PC-3 (cell line): Measurements from ENCODE around the gene ABCB8. TPM values are rescaled to one million over a fixed set of nuclear protein-coding genes. Genes with fewer than 3 reads are reported as not detected.

ENCODE experiments used
- ATAC-seq: fragments of 200-7000 bp; cut with Tn5 transposase; 2 replicates; pipeline ENCODE4 v1.9.1; 2020; ENCODE audit warnings: mild to moderate bottlenecking, moderate library complexity
- BruUV-seq: library from RNA; stranded (reverse); fragments of 400-500 nt; replicated peaks from 2 replicates; lab custom pipeline; 2021; lab: Mats Ljungman, UMichigan
- CTCF ChIA-PET: fragments of 300-600 bp; sonication (Branson Sonifier 250); formaldehyde crosslinking; loops from one replicate; lab custom pipeline; 2022; ENCODE audit warnings: antibody characterized with exemption; lab: Charles Lee
- POLR2A ChIA-PET: fragments of 300-600 bp; sonication (Branson Sonifier 250); formaldehyde crosslinking; loops from one replicate; lab custom pipeline; 2022; ENCODE audit warnings: antibody characterized with exemption; ENCODE audit not compliant: unreplicated experiment; lab: Charles Lee
- DNase-seq: peaks from one replicate; pipeline ENCODE4 v3.0.0-alpha.2; 2015
- H2AFZ ChIP-seq: fragments of 300-600 bp; sonication (generic); 2 replicates; pipeline ENCODE4 v1.6.0; 2016; ENCODE audit warnings: antibody characterized with exemption, low read length
- H3F3A ChIP-seq: fragments of 300-600 bp; sonication (generic); one replicate; pipeline ENCODE4 v1.6.0; 2017; ENCODE audit warnings: antibody characterized with exemption, low read length, control low read depth, mild to moderate bottlenecking; ENCODE audit not compliant: unreplicated experiment
- H3K27ac ChIP-seq: fragments of 300-600 bp; sonication (generic); 2 replicates; pipeline ENCODE4 v1.5.1; 2016; ENCODE audit warnings: mild to moderate bottlenecking, low read length
- H3K27me3 ChIP-seq: fragments of 300-600 bp; sonication (generic); 2 replicates; pipeline ENCODE4 v1.6.1; 2016; ENCODE audit warnings: low read length, mixed read lengths
- H3K36me3 ChIP-seq: fragments of 300-600 bp; sonication (generic); 2 replicates; pipeline ENCODE4 v1.6.1; 2016; ENCODE audit warnings: low read depth, mixed run types, low read length, mixed read lengths
- H3K4me1 ChIP-seq: fragments of 300-600 bp; sonication (generic); 2 replicates; pipeline ENCODE4 v1.5.1; 2016; ENCODE audit warnings: low read length; ENCODE audit not compliant: insufficient read depth
- H3K4me2 ChIP-seq: fragments of 300-600 bp; sonication (generic); 2 replicates; pipeline ENCODE4 v1.6.0; 2016; ENCODE audit warnings: low read length
- H3K4me3 ChIP-seq: fragments of 300-600 bp; sonication (generic); 2 replicates; pipeline ENCODE4 v1.5.1; 2016; ENCODE audit warnings: mild to moderate bottlenecking, low read length, mixed read lengths
- H3K79me2 ChIP-seq: fragments of 300-600 bp; sonication (generic); 2 replicates; pipeline ENCODE4 v1.6.1; 2017; ENCODE audit warnings: low read length, mixed read lengths
- H3K9ac ChIP-seq: fragments of 300-600 bp; sonication (generic); 2 replicates; pipeline ENCODE4 v1.6.0; 2016; ENCODE audit warnings: mild to moderate bottlenecking, low read length
- H3K9me2 ChIP-seq: fragments of 300-600 bp; sonication (generic); replicated peaks from 2 replicates; pipeline ENCODE4 v1.6.1; 2016; ENCODE audit warnings: mixed run types, low read length, mixed read lengths
- H3K9me3 ChIP-seq: fragments of 300-600 bp; sonication (generic); 2 replicates; pipeline ENCODE4 v1.6.1; 2016; ENCODE audit warnings: low read length, mixed read lengths
- H4K20me1 ChIP-seq: fragments of 300-600 bp; sonication (generic); 2 replicates; pipeline ENCODE4 v1.6.1; 2016; ENCODE audit warnings: low read length, mixed read lengths
- EZH2 ChIP-seq: fragments of 300-600 bp; sonication (generic); IDR thresholded peaks from one replicate; pipeline ENCODE4 v1.6.1; 2017; ENCODE audit warnings: antibody characterized with exemption, mild to moderate bottlenecking, low read length; ENCODE audit not compliant: unreplicated experiment
- EZH2phosphoT487 ChIP-seq: fragments of 300-600 bp; sonication (generic); IDR thresholded peaks from 2 replicates; pipeline ENCODE4 v1.6.1; 2018; ENCODE audit warnings: mild to moderate bottlenecking, antibody characterized with exemption, low read length, borderline replicate concordance
- intact Hi-C: fragments of 100-400 bp; cut with micrococcal nuclease; formaldehyde crosslinking; loops from 2 replicates; pipeline ENCODE4 v1.9.0; 2023
- total RNA-seq: library from RNA; depleted of rRNA; stranded (reverse); fragments of >200 nt; gene quantifications from 2 replicates; pipeline ENCODE4 v1.2.3, GENCODE V29; 2014
- TF ChIP-seq, protein P1 (sequence below): fragments of 300-600 bp; sonication (generic); conservative IDR thresholded peaks from 2 replicates; pipeline ENCODE4 v1.5.1; 2017; ENCODE audit warnings: antibody characterized with exemption, low read depth, mild to moderate bottlenecking, low read length

Gene ABCB8
- total RNA-seq, 1 experiment from 2014 or later: 58.4 TPM

DNA sequence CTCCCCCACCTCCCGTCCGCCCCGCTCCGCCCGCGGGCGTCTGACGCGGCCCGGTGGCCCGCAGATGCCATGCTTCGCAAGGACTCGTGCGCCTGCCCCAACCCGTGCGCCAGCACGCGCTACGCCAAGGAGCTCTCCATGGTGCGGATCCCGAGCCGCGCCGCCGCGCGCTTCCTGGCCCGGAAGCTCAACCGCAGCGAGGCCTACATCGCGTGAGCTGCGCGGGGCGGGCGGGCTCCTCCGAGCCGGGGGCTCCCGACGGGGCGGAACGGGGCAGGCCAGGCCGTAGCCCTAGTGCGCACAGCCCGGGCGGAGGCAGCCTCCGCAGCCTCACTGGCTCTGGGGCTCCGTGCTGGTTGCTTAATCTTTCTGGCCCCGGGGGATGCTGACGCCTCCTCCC is 22.9 kb downstream of the ABCB8 start:
- no peak overlapping the region for H3K4me3 ChIP-seq

DNA sequence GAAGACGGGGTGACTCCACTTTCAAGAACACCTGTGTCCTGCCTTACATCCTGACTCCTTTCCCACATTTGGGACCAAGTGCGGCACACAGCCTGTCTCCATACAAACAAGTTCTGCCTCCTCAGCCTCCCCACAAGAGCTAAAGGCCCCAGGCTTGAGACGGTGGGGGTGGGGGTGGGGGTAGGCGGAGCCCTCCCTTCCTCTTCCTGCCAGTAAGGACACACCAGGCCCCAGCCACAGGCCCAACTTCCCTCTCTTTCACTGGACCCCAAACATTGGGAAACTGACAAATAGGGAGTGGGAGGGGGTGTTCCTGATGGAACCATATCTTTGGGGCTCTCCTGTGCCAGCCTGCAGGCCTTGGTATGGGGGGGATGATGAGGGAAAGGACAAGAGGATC is 24.8 kb downstream of the ABCB8 start:
- peaks cover 8% of the 10 kb centered on the region for H3K4me1 ChIP-seq
- H3K9ac ChIP-seq: no peak overlapping the region
- intact Hi-C loops: no loop called here
- ChIA-PET POLR2A (no interaction called here), CTCF (no interaction called here)
- BruUV-seq: no TSS peak
- ATAC-seq: no peak
- no peak overlapping the region for H3K4me3 ChIP-seq
- no peak for TF ChIP-seq EZH2phosphoT487
- no peak for TF ChIP-seq EZH2
- TF ChIP-seq, protein P1, sequence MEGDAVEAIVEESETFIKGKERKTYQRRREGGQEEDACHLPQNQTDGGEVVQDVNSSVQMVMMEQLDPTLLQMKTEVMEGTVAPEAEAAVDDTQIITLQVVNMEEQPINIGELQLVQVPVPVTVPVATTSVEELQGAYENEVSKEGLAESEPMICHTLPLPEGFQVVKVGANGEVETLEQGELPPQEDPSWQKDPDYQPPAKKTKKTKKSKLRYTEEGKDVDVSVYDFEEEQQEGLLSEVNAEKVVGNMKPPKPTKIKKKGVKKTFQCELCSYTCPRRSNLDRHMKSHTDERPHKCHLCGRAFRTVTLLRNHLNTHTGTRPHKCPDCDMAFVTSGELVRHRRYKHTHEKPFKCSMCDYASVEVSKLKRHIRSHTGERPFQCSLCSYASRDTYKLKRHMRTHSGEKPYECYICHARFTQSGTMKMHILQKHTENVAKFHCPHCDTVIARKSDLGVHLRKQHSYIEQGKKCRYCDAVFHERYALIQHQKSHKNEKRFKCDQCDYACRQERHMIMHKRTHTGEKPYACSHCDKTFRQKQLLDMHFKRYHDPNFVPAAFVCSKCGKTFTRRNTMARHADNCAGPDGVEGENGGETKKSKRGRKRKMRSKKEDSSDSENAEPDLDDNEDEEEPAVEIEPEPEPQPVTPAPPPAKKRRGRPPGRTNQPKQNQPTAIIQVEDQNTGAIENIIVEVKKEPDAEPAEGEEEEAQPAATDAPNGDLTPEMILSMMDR: no peak
- no peak overlapping the region for H3K27ac ChIP-seq
- H4K20me1 ChIP-seq: no peaks in the 10 kb centered on the region
- no peaks in the 10 kb centered on the region for H3K79me2 ChIP-seq
- H3F3A ChIP-seq: no peaks in the 10 kb centered on the region
- H3K9me2 ChIP-seq: no peaks in the 10 kb centered on the region
- no peak overlapping the region for H3K4me2 ChIP-seq
- no peaks in the 10 kb centered on the region for H3K36me3 ChIP-seq
- H3K9me3 ChIP-seq: no peaks in the 10 kb centered on the region
- H3K27me3 ChIP-seq: no peaks in the 10 kb centered on the region
- no peak overlapping the region for H2AFZ ChIP-seq
- DNase-seq: no peak

More for the DNA sequence above, 22.9 kb downstream of the ABCB8 start:
- no TSS peak for BruUV-seq
- intact Hi-C loops: no loop called here
- no peaks in the 10 kb centered on the region for H3K9me3 ChIP-seq
- DNase-seq (no peak), ATAC-seq (no peak)
- H3K27ac ChIP-seq: no peak overlapping the region
- no peaks in the 10 kb centered on the region for H3K36me3 ChIP-seq
- H4K20me1 ChIP-seq: no peaks in the 10 kb centered on the region
- CTCF ChIA-PET: no interaction called here
- POLR2A ChIA-PET: interaction anchor here (0.5 to 0.6 kb wide), 2 partner anchors 23 to 29 kb away, joined by 3 to 4 read pairs; partner anchors contain the start of genes ABCB8 and FASTK
- peaks cover 12% of the 10 kb centered on the region for H3K4me1 ChIP-seq
- H3K27me3 ChIP-seq: no peaks in the 10 kb centered on the region
- H3K79me2 ChIP-seq: no peaks in the 10 kb centered on the region
- no peak overlapping the region for H2AFZ ChIP-seq
- no peaks in the 10 kb centered on the region for H3K9me2 ChIP-seq
- no peaks in the 10 kb centered on the region for H3F3A ChIP-seq
- TF ChIP-seq, protein P1: no peak
- TF ChIP-seq EZH2: no peak
- TF ChIP-seq EZH2phosphoT487: no peak
- H3K9ac ChIP-seq: no peak overlapping the region
- H3K4me2 ChIP-seq: no peak overlapping the region

DNA sequence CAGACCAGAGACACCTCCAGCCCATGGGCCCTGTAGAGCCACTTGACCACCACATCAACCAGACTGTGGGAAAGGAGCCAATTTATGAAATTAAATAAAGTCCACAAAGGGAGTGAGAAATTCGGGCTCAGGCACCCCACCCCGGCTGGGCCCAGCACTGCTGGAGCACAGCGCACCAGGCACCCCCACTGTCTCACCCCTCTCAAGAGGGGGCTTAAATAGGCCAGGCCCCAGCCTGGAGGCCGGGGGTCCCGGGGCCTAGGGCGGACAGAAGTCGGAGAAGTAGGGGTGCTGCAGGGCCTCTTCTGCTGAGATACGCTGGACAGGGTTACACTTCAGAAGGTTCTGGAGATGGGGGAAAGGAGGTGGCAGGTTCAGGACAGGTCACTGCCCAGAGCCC is 25.5 kb downstream of the ABCB8 start:
- intact Hi-C loops: no loop called here
- Histone ChIP-seq H3K27ac (no peak overlapping the region), H4K20me1 (no peaks in the 10 kb centered on the region), H3K9me2 (no peaks in the 10 kb centered on the region), H3K27me3 (no peaks in the 10 kb centered on the region), H3K9ac (no peak overlapping the region), H3K36me3 (no peaks in the 10 kb centered on the region), H3K4me2 (no peak overlapping the region), H3F3A (no peaks in the 10 kb centered on the region), H3K4me3 (no peak overlapping the region), H2AFZ (no peak overlapping the region), H3K9me3 (no peaks in the 10 kb centered on the region), H3K79me2 (no peaks in the 10 kb centered on the region), H3K4me1 (peaks cover 14% of the 10 kb centered on the region)
- ChIA-PET CTCF (no interaction called here), POLR2A (no interaction called here)
- BruUV-seq: TSS peak; percentile 11
- TF ChIP-seq, protein P1: no peak
- TF ChIP-seq EZH2 (no peak), EZH2phosphoT487 (no peak)
- ATAC-seq: no peak
- DNase-seq: no peak
